Lower leg skin (tissue), 4 donors: ENCODE measurements around the gene PUM2. TPM values are rescaled to one million over a fixed set of nuclear protein-coding genes. Genes with fewer than 3 reads are reported as not detected.

Source experiments
- DNase-seq, 2 donors: peaks; one replicate each; pipeline ENCODE4 v3.0.0-alpha.2; 2019; ENCODE audit warnings: low spot score in 2 of 2
- H3K4me3 ChIP-seq: fragments of 200-600 bp; sonication (generic); 2 replicates; pipeline ENCODE4 v1.5.1; 2017; ENCODE audit warnings: mild to moderate bottlenecking, low read depth; ENCODE audit not compliant: poor library complexity, severe bottlenecking
- POLR2A ChIP-seq, 2 donors: fragments of 450-650 bp; IDR thresholded peaks; one replicate each; pipeline ENCODE4 v1.6.1; 2016 to 2017; ENCODE audit warnings: antibody characterized with exemption in 2 of 2, mild to moderate bottlenecking in 1 of 2, moderate library complexity in 1 of 2
- WGBS, 2 donors: methylation state at CpG; one replicate each; pipeline ENCODE4 v1.1.5; 2018; 5-methylcytosine and 5-hydroxymethylcytosine counted together
- intact Hi-C: fragments of 100-400 bp; cut with DNase I; formaldehyde crosslinking; loops from one replicate; pipeline ENCODE4 v1.15.0; 2023; ENCODE audit warnings: low total_unique reads
- total RNA-seq, 4 donors: library from RNA; depleted of rRNA; stranded (reverse); fragments of >200 nt; gene quantifications; one replicate each; pipeline ENCODE4 v1.1.0, GENCODE V29; 2016
- TF ChIP-seq, protein P1 (sequence below), 3 donors: fragments of 450-650 bp; IDR thresholded peaks; one replicate each; pipeline ENCODE4 v1.5.1; 2016; ENCODE audit warnings: antibody characterized with exemption in 3 of 3, mild to moderate bottlenecking in 3 of 3, moderate library complexity in 2 of 3

PUM2 gene
- total RNA-seq, 4 donors from 2014 or later = 82.5 to 88.1 (median 84.8) TPM

DNA sequence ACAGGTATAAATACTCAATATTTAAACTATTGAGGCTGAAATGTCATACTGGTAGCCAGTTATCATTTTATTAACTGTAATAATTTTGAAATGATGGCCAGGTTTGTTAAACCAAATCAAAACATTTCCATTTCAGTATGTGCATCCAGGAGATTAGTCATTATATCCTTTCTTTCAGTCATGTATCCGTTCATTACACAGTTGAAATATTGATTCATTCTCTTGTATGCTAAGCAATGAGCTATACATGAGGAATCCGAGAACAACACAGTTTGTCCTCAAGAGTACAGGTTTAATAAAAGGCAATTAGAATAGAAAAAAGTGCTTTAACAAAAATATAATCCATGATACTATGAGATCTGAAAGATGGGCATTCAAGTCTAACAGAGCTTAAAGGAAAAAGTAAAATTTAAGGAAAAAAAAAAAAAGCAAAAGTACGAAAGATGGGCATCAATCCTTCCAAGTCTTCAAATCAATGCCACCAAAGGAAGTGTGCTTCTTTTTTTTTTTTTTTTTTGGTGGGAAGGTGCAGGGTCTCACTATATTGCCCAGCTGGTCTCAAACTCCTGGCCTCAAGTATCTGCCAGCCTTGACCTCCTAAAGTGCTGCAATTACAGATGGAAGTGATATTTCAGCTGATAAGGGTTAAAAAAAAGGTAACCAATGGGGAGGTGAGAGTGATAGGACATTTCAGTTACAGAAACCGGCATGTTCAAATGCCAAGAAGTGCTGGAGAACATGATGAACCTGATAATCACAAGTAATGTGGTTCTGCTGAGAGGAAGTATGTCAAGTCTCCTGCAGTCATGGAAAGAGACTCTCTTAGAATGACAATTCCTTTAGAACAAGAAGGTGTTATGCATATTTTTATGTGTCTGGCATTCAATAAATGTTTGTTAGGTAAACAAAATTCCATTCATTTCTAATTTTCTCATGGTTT, 35.8 kb downstream of the PUM2 start:
- 85 to 86% methylated on average over 4 of the region's 4 CpGs for WGBS, 2 donors
- DNase-seq = no peak
- no peak for TF ChIP-seq POLR2A (IDR thresholded peaks at IDR 0.05)
- TF ChIP-seq, protein P1, sequence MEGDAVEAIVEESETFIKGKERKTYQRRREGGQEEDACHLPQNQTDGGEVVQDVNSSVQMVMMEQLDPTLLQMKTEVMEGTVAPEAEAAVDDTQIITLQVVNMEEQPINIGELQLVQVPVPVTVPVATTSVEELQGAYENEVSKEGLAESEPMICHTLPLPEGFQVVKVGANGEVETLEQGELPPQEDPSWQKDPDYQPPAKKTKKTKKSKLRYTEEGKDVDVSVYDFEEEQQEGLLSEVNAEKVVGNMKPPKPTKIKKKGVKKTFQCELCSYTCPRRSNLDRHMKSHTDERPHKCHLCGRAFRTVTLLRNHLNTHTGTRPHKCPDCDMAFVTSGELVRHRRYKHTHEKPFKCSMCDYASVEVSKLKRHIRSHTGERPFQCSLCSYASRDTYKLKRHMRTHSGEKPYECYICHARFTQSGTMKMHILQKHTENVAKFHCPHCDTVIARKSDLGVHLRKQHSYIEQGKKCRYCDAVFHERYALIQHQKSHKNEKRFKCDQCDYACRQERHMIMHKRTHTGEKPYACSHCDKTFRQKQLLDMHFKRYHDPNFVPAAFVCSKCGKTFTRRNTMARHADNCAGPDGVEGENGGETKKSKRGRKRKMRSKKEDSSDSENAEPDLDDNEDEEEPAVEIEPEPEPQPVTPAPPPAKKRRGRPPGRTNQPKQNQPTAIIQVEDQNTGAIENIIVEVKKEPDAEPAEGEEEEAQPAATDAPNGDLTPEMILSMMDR (IDR thresholded peaks at IDR 0.05) = no peak
- intact Hi-C loops = no loop called here
- no peak overlapping the region for H3K4me3 ChIP-seq

DNA sequence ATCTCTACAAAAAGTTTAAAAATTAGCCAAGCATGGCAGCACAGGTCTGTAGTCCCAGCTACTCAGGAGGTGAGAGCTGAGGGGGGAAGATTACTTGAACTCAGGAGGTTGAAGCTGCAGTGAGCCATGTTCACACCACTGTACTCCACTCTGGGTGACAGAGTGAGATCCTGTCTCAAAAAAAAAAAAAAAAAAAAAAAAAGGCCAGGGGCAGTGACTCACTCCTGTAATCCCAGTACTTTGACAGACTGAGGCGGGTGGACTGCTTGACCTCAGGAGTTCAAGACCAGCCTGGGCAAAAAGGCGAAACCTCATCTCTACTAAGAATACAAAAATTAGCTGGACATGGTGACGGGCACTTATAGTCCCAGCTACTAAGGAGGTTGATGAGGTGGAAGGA, 37.0 kb downstream of the PUM2 start:
- TF ChIP-seq, protein P1 (IDR thresholded peaks at IDR 0.05) = no peak
- TF ChIP-seq POLR2A (IDR thresholded peaks at IDR 0.05) = no peak
- DNase-seq = no peak
- H3K4me3 ChIP-seq = no peak overlapping the region
- intact Hi-C loops = no loop called here
- WGBS, 2 donors = 95 to 96% methylated on average over 3 of the region's 3 CpGs

DNA sequence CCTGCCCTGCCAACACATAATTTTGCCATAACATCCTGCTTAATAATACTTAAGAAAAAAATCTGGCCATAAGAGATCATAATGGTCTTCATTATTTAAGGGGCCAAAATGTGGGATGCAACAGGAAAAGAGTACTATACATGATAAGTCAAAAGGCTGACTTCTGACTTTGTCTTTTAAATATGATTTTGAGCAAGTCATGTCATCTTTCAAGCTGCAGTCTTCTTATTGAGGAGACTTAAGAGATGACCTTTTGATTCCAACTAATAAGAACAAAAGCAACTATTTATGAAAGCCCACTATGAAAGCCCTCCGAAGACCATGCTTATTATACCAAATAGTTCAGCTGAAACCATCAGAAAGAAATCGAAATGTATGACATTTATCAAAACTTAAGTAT, 41.6 kb downstream of the PUM2 start:
- 95 to 97% methylated on average over 2 of the region's 2 CpGs for WGBS, 2 donors
- no peak for TF ChIP-seq POLR2A (IDR thresholded peaks at IDR 0.05)
- TF ChIP-seq, protein P1 (IDR thresholded peaks at IDR 0.05) = no peak
- intact Hi-C loops = no loop called here
- DNase-seq = no peak
- H3K4me3 ChIP-seq = no peak overlapping the region

DNA sequence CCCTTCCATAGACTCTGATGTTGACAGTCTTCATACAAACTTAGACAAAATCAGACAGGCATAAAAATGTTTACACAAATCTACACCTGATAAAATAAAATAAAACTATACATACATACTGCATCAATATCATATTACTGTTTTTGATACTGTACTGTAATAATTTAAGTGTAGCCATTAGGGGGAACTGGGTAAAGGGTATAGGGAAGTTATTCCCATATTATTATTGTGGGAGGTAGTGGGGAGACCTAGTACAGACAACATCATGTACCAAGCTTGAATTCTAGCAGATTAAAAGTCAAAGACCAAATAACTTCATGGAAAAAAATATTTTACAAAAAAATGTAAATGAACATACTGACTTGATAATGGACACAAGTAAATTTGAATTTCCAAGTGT, 43.3 kb downstream of the PUM2 start:
- TF ChIP-seq, protein P1 (IDR thresholded peaks at IDR 0.05) = no peak
- TF ChIP-seq POLR2A (IDR thresholded peaks at IDR 0.05) = no peak
- H3K4me3 ChIP-seq = no peak overlapping the region
- no peak for DNase-seq
- intact Hi-C loops = no loop called here

DNA sequence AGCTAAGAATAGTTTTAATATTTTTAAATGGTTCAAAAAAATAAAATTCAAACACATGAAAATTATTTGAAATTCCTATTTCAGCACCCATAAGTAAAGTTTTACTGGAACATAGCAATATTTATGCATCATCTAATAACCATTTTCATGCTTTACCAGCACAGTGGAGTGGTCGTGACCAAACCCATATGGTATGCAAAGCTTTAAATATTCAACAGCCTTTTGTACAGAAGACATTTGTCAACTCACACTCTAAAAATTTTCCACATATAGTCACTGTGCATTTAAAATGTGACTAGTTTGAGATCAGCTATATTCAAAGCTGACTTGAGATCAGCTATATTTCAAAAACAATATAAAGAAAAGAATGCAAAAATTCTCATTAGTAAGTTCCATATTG, 46.2 kb downstream of the PUM2 start:
- no peak overlapping the region for H3K4me3 ChIP-seq
- no peak for DNase-seq
- intact Hi-C loops = no loop called here
- no peak for TF ChIP-seq POLR2A (IDR thresholded peaks at IDR 0.05)
- TF ChIP-seq, protein P1 (IDR thresholded peaks at IDR 0.05) = no peak
- WGBS, 2 donors = 93 to 95% methylated on average over 1 of the region's 1 CpG
